Nephron (organoid): ENCODE measurements around the gene CNOT4.

Experiments
- H3K27ac Mint-ChIP-seq, 3 experiments: 2 replicates each; pipeline ENCODE4 v1.8.0; 2020; ENCODE audit warnings: mixed read lengths in 3 of 3, mild to moderate bottlenecking in 2 of 3, moderate library complexity in 1 of 3
- H3K27me3 Mint-ChIP-seq: 2 replicates; pipeline ENCODE4 v1.8.0; 2021; ENCODE audit warnings: low read depth, mild to moderate bottlenecking, moderate library complexity, mixed read lengths
- H3K36me3 Mint-ChIP-seq: 2 replicates; pipeline ENCODE4 v1.8.0; 2020; ENCODE audit warnings: low read depth, mixed read lengths
- H3K4me1 Mint-ChIP-seq: 2 replicates; pipeline ENCODE4 v1.8.0; 2020; ENCODE audit warnings: mixed read lengths
- H3K4me3 Mint-ChIP-seq, 3 experiments: 2 replicates each; pipeline ENCODE4 v1.8.0; 2020; ENCODE audit warnings: mild to moderate bottlenecking in 3 of 3, mixed read lengths in 3 of 3, moderate library complexity in 2 of 3
- H3K9me3 Mint-ChIP-seq: 2 replicates; pipeline ENCODE4 v1.8.0; 2020; ENCODE audit warnings: mixed read lengths
- CTCF ChIP-seq, 3 experiments: fragments of 200-600 bp; sonication (generic); IDR thresholded peaks; one replicate each; pipeline ENCODE4 v1.5.0; 2021; ENCODE audit warnings: antibody characterized with exemption in 3 of 3; ENCODE audit not compliant: unreplicated experiment in 3 of 3

The CNOT4 gene

GRCh38 chr7:135428011-135428410 is 81.9 kb downstream of the CNOT4 start:
- no peaks in the 10 kb centered on the region for H3K9me3 Mint-ChIP-seq
- no peak for TF ChIP-seq CTCF (IDR thresholded peaks at IDR 0.05; ENCODE audit: unreplicated experiment in 3 of 3)
- no peaks in the 10 kb centered on the region for H3K27me3 Mint-ChIP-seq
- H3K4me1 Mint-ChIP-seq: no peaks in the 10 kb centered on the region
- peak overlapping the region in 1 of 3 experiments; percentile 5 for H3K27ac Mint-ChIP-seq
- peaks cover 34% of the 10 kb centered on the region for H3K36me3 Mint-ChIP-seq
- H3K4me3 Mint-ChIP-seq: no peak overlapping the region

- Mint-ChIP-seq H3K36me3 (peaks cover 26% of the 10 kb centered on the region), H3K4me1 (no peaks in the 10 kb centered on the region), H3K9me3 (no peaks in the 10 kb centered on the region), H3K27ac (no peak overlapping the region), H3K27me3 (no peaks in the 10 kb centered on the region), H3K4me3 (no peak overlapping the region)
- no peak for TF ChIP-seq CTCF (IDR thresholded peaks at IDR 0.05; ENCODE audit: unreplicated experiment in 3 of 3)
Measured at GRCh38 chr7:135427166-135427565, 82.7 kb downstream of the CNOT4 start.

GRCh38 chr7:135425036-135425435 is 84.9 kb downstream of the CNOT4 start:
- Mint-ChIP-seq H3K4me3 (no peak overlapping the region), H3K27me3 (no peaks in the 10 kb centered on the region), H3K9me3 (no peaks in the 10 kb centered on the region), H3K36me3 (peaks cover 32% of the 10 kb centered on the region), H3K4me1 (no peaks in the 10 kb centered on the region), H3K27ac (no peak overlapping the region)
- no peak for TF ChIP-seq CTCF (IDR thresholded peaks at IDR 0.05; ENCODE audit: unreplicated experiment in 3 of 3)

GRCh38 chr7:135420786-135421185 is 89.1 kb downstream of the CNOT4 start:
- TF ChIP-seq CTCF (IDR thresholded peaks at IDR 0.05; ENCODE audit: unreplicated experiment in 3 of 3): no peak
- no peak overlapping the region for H3K4me3 Mint-ChIP-seq
- no peaks in the 10 kb centered on the region for H3K9me3 Mint-ChIP-seq
- H3K4me1 Mint-ChIP-seq: no peaks in the 10 kb centered on the region
- no peaks in the 10 kb centered on the region for H3K27me3 Mint-ChIP-seq
- H3K27ac Mint-ChIP-seq: no peak overlapping the region
- H3K36me3 Mint-ChIP-seq: peaks cover 41% of the 10 kb centered on the region

- no peaks in the 10 kb centered on the region for H3K9me3 Mint-ChIP-seq
- peaks cover 48% of the 10 kb centered on the region for H3K36me3 Mint-ChIP-seq
- no peak overlapping the region for H3K27ac Mint-ChIP-seq
- no peaks in the 10 kb centered on the region for H3K27me3 Mint-ChIP-seq
- H3K4me3 Mint-ChIP-seq: no peak overlapping the region
- H3K4me1 Mint-ChIP-seq: no peaks in the 10 kb centered on the region
- no peak for TF ChIP-seq CTCF (IDR thresholded peaks at IDR 0.05; ENCODE audit: unreplicated experiment in 3 of 3)
Measured at GRCh38 chr7:135416431-135416830, 93.5 kb downstream of the CNOT4 start.

GRCh38 chr7:135414850-135415439 is 95.0 kb downstream of the CNOT4 start:
- Mint-ChIP-seq H3K4me1 (no peaks in the 10 kb centered on the region), H3K9me3 (no peaks in the 10 kb centered on the region), H3K36me3 (peaks cover 35% of the 10 kb centered on the region), H3K27me3 (no peaks in the 10 kb centered on the region), H3K27ac (no peak overlapping the region), H3K4me3 (no peak overlapping the region)
- peak in 1 of 3 experiments; percentile 38 for TF ChIP-seq CTCF (IDR thresholded peaks at IDR 0.05; ENCODE audit: unreplicated experiment in 3 of 3)
